HG02623 (cell line): ENCODE results near the gene OAS3.
"Not testable (repeated sequence)": the region's sequence is repeated elsewhere in the genome, so short reads cannot be mapped to it uniquely, and the experiment has no call there.

Experiments
- ATAC-seq: cut with Tn5 transposase; IDR thresholded peaks from one replicate; pipeline ENCODE4 v1.9.1; 2021; ENCODE audit warnings: moderate library complexity; ENCODE audit not compliant: unreplicated experiment

The OAS3 gene

DNA sequence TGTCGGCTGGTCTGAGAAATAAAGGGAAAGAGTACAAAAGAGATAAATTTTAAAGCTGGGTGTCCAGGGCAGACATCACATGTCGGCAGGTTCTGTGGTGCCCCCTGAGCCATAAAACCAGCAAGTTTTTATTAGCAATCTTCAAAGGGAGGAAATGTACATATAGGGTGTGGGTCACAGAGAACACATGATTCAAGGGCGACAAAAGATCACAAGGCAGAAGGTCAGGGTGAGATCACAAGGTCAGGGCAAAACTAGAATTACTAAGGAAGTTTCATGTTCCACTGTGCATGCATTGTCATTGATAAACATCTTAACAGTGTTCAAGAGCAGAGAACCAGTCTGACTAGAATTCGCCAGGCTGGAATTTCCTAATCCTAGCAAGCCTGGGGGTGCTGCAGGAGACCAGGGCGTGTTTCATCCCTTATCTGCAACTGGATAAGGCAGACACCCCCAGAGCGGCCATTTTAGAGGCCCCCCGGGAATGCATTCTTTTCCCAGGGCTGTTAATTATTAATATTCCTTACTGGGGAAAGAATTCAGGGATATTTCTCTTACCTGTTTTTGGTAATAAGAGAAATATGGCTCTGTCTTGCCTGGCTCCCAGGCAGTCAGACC, 11.7 kb upstream of the OAS3 start:
- not testable (repeated sequence) for ATAC-seq

GRCh38 chr12:112927475-112927874, 10.8 kb upstream of the OAS3 start:
- no peak for ATAC-seq

DNA sequence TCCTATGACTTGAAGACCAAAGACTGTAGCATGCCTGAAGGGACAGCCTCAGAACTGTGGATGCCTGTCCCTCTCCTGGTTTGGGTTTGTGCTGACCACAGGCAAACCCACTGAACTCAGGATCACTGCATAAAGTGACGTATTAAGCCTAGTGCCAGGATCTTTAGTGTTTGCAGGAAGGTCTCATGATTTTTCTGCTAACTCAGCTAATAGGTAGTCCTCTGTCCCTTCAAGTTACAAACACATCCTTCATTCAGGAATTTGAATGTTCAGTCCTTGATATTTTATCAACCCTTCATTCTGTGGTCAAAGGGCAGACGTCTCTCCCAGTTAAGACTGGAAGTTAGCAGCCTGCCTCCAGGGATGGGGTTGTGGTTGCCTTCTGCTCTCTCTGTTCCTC, 10.3 kb upstream of the OAS3 start:
- no peak for ATAC-seq

DNA sequence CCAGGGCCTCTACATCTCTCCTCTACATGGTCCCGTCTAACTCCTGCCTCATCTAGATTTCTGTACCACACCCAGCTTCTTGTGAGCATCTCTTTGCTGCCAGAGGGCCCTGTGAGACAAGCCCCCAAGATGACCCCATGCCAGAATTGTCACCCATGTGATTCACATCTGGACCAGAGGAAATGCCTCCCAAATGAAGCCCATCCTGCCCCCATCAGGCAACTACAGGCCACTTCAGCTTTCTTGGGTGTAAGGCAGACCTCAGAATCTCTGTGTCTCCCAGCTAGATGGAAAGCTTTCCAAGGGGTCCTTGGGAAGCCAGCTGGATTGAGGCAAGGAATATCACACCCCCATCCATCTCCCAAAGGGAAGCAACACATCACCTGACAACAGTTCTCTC, 9.3 kb upstream of the OAS3 start:
- ATAC-seq: no peak

- ATAC-seq: no peak
These were observed 8.6 kb upstream of the OAS3 start for GRCh38 chr12:112929715-112930114.

DNA sequence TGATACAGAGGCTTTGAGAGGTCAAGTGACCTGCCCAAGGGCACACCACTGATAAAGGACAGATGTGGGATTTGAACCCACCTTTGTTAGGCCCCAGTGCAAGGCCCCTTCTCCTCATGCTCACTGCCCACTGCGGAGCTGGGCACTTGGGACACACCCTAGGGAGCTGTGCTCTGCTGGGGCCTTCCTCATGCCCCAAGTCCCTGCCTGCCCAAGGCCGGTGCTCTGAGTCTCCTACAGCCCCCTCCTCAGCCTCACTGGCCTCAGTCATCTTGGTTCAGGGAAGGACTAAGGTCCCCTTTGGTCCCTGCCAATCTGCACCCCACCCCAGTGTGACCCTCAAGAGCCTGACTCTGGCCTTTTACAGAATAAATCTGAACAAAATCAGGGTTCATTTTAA, 7.9 kb upstream of the OAS3 start:
- no peak for ATAC-seq

DNA sequence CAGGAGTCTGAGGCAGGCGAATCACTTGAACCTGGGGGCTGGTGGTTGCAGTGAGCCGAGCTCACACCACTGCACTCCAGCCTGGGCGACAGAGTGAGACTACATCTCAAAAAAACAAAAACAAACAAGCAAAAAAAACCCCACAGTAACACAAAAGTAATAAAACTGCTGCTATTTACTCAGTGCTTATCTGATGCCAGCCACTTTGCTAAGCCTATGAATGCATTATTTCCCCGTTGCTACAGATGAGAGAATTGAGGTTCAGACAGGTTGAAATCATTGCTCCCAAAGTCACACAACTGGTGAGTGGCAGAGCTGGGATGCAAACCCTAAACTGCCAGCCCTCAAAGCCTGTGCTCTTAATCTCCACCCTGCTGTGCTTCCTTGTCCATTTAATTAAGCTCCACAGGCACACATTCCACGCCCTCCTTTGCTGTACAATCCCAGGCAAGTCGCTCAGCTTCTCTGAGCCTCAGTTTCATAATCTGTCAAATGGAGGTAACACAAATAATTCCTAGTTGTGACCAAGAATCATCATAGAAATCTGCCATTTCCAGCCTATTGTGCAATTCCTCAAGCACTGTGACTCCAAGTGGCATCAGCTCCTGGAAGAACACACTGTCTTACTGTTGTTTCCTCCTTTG, 5.7 kb upstream of the OAS3 start:
- no peak for ATAC-seq

DNA sequence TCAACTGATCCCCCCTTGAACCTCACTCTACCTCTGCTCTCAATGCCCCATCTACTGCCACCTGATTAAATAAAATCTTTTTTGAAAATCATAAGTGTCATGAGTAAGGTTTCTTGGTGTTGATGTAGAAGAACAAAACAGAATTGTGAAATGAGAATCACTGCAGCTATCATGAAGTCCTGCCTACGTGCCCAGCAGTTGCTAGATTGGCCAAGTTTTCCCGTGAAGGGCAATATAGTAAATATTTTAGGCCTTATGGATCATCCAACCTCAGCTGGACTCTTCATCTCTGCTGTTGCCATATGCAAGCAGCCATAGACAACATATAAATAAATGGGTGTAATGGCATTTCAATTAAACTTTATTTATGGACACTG, 5.2 kb upstream of the OAS3 start:
- ATAC-seq: no peak

GRCh38 chr12:112936264-112936663, 2.0 kb upstream of the OAS3 start:
- no peak for ATAC-seq

GRCh38 chr12:112936927-112937326, 1.3 kb upstream of the OAS3 start:
- ATAC-seq: no peak

DNA sequence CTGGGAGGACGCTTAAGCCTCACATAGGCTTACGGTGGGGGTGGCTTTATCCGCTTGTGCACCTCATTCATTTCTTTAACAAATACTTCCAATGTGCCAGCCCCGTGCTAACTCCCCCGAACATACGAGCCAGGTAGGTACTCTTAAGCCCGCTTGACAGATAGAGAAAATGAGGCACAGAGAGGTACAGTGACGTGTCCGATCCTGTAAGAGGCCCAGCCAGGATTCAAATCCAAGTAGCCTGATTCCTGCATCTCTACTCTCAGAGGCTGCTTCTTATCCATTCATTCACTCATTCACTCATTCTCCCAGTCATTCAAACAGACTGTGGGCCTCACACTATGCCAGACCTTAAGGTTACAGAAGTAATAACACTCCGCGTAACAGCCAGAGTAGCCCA, 477 bp downstream of the OAS3 start:
- ATAC-seq: no peak

DNA sequence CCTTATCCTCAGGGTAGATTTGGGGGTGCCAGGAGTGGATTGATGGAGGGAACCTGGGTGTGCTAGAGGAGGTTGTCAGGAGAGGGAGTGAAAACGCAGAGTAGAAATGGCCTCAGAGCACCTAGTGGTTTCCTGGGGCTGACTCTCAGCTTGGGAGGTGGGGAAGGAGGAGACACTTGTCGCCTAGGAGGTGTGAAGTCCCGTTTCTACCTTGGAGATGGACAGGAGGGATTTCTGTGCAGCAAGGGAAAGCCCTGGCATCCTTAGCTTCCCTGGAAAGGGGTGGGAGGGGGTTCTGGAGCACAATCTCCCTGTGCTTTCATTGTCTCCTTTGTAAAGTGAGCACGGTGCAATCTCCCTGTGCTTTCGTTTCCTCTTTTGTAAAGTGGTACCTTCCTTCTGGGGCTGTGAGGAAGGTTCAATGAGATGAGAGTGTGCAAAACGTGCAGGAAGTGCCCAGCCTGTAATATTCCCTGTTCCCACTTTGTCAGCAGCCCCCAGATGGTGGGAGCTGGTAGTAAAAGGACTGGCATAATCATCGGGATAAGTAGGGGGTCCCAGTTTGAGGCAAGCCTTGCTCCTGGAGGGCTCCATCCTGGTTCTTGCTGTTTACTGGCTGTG, 1.6 kb downstream of the OAS3 start:
- no peak for ATAC-seq

DNA sequence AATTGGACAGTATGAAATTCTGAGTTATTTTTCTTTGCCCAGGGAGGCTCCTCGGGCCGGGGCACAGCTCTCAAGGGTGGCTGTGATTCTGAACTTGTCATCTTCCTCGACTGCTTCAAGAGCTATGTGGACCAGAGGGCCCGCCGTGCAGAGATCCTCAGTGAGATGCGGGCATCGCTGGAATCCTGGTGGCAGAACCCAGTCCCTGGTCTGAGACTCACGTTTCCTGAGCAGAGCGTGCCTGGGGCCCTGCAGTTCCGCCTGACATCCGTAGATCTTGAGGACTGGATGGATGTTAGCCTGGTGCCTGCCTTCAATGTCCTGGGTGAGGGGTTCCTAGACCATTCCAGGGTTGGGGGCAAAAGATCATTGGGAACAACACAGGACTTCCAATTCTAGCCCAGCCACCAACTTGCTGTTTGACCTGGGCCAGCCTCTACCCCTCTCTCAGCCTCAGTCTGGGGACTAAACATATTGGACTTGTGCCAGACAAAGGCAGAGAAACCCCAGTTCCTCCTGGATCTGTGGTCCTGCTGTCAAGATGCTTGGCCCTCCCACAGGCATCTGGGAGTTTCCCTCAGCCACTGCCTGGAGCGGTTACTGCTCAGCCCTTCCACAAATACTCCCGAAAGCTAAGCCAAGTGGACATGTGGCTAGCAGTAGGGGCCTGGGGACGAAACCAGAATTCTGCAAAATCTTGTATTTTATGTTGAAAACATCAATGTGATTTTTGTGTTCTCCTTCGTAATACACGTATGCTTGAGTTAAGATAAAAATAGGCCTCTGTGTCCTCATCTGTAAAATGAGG, 3.5 kb downstream of the OAS3 start:
- no peak for ATAC-seq

DNA sequence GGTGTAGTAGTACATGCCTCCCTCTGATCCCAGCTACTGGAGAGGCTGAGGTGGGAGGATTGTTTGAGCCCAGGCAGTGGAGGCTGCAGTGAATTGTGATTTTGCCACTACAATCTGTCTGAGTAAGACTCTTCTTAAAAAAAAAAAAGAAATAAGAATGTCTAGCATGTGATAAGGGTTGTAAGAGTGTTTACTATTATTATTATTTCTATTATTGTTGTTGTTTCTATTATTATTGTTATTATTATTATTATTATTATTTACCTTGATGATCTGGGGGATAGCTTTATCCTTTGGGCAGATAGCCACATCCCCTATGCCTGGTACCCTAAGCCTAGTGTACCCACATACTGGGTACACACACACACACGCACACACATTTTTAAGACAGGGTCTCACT, 4.3 kb downstream of the OAS3 start:
- ATAC-seq: no peak

DNA sequence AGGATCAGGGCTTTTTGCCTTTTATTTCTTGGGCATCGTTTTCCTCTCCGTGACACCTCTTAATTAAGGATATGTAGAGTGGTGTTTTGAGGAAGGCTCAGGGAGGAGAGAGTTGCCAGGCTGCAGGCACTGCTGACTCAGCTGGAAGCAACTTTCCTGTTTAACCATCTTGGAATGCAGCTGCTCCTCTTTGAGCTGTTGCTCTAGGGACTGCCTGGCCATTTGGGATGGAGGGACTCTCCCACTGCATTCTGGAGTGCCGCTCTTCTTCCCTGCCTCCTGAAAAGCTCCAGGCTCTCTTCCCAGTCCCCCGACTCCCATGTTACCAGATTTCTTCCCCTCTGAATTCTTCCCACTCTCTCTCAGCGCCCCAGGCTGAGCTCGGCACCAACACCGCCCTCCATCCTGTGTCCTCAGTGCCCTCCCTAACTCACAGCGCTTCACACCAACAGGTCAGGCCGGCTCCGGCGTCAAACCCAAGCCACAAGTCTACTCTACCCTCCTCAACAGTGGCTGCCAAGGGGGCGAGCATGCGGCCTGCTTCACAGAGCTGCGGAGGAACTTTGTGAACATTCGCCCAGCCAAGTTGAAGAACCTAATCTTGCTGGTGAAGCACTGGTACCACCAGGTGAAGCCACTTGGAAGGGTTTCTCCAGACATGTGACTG, 5.9 kb downstream of the OAS3 start:
- no peak for ATAC-seq

DNA sequence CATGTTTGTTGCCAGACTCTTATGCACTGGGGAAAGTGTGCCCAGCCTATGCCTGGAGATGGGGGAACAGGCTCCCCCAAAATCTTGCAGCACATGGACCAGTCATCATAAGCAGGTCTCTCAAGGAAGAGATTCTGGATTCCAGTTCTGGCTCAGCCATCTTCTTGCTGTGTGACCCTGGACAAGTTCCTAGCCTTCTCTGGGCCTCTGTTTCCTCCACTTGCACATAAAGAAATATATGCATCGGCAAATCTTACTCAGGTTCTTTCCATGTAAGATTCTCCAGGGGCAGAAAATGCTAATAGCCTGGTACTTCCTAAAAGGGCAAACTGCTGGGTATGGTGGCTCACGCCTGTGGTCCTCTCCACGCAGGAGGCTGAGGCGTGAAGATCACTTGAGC, 7.2 kb downstream of the OAS3 start:
- no peak for ATAC-seq

- no peak for ATAC-seq
These were observed 8.1 kb downstream of the OAS3 start for GRCh38 chr12:112946236-112947000.

GRCh38 chr12:112947314-112947713, 9.0 kb downstream of the OAS3 start:
- no peak for ATAC-seq

GRCh38 chr12:112947761-112948160, 9.5 kb downstream of the OAS3 start:
- no peak for ATAC-seq

DNA sequence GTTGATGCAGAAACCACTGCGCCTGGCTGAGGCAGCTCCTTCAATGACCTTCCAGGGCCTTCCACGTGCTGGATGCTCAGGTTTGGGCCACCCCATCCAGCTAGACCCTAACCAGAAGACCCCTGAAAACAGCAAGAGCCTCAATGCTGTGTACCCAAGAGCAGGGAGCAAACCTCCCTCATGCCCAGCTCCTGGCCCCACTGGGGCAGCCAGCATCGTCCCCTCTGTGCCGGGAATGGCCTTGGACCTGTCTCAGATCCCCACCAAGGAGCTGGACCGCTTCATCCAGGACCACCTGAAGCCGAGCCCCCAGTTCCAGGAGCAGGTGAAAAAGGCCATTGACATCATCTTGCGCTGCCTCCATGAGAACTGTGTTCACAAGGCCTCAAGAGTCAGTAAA, 10.5 kb downstream of the OAS3 start:
- no peak for ATAC-seq

- ATAC-seq: no peak
These were observed 12.4 kb downstream of the OAS3 start for GRCh38 chr12:112950701-112951100.
